GM19324 (cell line): ENCODE measurements around the gene NDFIP2.

Source experiments
- ATAC-seq: cut with Tn5 transposase; IDR thresholded peaks from one replicate; pipeline ENCODE4 v1.9.1; 2021; ENCODE audit warnings: mild to moderate bottlenecking, moderate library complexity; ENCODE audit not compliant: unreplicated experiment, low FRiP score

Gene NDFIP2

GRCh38 chr13:79492313-79492798 is 11.4 kb downstream of the NDFIP2 start:
- ATAC-seq: no peak

DNA sequence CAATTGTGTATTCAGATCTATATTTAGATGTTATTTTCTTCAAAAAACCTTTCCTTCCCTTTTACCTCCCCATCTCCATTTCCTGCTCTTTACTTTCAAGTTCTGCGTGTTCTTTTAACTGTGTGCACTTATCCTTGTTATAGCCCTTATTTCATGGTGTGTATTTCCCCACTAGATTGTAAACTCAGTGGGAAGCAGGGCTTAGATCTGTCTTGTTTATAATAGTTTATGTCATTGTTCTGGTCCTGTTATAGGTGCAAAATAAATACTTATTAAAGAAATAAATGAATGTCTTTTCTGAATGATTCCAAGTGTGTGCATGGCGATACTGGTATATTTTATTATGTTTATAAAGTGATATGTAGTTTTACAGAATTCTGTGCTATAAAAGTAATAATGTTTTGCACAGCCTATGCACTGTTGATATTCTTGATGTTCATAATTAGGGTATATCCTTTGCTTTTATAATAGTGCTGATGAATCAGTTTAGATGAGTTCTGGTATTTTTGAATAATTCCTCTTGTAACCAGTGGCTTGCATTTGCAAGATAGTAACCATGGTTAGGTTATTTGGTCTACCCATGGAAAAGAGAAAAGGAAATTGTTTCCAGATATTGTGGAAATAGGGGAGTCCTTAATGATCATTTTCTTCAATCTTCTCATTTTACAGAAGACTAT is 12.1 kb downstream of the NDFIP2 start:
- no peak for ATAC-seq

DNA sequence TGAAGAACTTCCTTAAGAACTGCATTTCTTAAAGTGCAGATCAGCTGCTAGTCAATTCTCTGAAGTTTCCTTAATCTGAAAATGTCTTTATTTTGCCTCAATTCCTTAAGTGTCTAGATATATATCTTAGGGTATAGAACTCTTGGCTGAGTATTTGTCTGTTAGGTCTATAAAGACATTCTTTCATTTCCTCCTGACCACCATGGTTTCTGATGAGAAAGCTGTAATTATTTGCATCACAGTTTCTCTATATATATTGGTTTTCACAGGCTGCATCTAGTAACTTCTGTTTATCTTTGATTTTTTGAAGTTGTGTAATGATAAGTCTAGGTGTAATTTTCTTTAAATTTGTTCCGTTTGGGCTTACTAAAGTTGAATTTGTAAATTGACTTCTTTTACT is 15.2 kb downstream of the NDFIP2 start:
- peak; percentile 77 for ATAC-seq

DNA sequence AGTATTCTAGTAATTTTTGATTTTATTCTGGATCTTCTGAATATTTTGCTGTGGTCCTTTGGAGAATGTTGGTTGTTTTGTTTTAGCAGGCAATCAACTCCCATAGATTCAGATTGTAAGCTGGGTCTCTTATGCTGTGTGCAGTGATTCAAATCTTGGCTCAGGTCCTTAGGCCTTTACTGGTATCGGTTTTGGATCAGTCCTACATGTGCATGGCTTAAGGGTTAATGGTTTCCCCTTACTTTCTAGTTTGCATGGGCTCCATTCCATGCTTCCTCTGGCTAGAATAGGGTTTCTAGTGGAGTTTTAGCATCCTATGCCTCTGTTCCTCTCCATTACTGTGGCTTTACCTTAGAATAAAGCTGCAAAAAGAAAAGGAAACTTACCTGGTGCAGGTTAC is 16.1 kb downstream of the NDFIP2 start:
- ATAC-seq: no peak

GRCh38 chr13:79497852-79498251 is 16.9 kb downstream of the NDFIP2 start:
- no peak for ATAC-seq

- ATAC-seq: no peak
Observed at GRCh38 chr13:79500829-79501228, 19.9 kb downstream of the NDFIP2 start.

DNA sequence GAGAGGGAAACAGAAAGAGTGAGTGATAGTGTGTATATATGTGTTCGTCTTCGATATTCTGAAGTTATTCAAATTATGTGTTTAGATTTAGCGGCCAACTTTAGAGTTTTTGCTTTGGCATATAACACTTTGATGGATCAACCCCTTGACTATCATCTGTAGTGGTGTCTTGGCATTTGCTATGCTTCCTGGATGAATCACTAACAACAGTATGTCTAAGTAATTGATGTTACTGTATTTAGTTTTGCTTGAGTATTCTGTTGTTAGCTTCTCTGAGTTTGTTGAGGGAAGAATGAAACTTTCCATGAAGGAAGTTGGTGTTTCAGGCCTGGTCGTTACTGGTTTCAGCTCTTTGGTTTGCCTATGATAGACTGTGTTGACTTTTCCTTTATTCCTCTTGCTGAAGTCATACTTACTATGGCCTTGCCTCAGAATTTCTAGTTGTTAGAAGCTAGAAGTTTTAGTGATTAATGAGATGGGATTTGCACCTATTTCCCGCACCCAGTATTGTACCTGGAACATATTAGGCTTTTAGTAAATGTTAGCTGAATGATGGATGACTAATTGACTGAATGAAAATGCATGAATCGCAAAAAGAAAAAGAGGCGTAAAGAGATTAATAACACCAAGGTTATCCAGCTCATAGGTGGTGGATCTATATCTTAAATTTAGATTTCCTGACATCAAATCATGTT is 20.7 kb downstream of the NDFIP2 start:
- no peak for ATAC-seq

- ATAC-seq: no peak
Observed at GRCh38 chr13:79502859-79503468, 22.0 kb downstream of the NDFIP2 start.

- no peak for ATAC-seq
Observed at GRCh38 chr13:79503473-79504017, 22.6 kb downstream of the NDFIP2 start.

DNA sequence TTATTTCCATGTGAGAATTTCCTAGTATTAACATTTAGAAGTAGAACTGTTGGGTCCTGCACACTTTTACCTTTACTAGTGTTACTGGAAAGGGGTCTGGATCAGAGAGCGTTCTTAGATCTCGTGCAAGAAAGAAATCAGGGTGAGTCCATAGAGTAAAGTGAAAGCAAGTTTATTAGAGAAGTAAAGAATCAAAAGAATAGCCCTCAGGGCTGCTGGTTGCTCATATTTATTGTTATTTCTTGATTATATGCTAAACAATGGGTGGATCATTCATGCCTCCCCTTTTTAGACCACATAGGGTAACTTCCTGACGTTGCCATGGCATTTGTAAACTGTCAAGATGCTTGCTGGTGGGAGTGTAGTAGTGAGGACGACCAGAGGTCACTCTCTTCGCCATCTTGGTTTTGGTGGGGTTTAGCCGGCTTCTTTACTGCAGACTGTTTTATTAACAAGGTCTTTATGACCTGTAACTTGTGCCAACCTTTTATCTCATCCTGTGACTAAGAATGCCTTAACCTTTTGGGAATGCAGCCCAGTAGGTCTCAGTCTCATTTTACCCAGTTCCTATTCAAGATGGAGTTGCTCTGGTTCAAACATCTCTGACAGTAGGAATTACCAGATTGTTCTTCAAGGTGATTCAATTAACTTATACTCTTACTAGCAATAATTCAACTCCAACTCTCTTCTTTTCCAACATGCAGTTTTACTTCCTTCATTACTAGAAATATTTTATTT is 27.4 kb downstream of the NDFIP2 start:
- ATAC-seq: no peak

- ATAC-seq: no peak
Observed at GRCh38 chr13:79511611-79512010, 30.7 kb downstream of the NDFIP2 start.

DNA sequence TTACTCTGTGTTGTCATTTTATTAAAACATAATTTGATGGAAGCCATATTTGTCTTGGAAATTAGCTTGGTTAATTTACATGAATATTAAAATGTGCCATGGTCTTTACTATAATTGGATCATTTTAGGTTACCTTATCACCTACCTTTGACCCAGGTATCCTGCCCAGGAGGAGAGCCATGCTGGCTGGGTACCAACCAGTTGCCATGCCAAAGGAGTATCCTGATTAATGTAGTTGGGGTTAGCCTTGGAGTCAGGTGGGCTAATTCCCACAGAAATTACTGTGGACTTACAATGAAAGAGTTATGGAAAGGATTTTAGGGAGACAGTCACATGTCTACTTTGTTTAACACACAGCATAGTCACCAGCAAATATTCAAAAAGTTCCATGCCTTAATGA is 32.0 kb downstream of the NDFIP2 start:
- no peak for ATAC-seq

- no peak for ATAC-seq
Observed at GRCh38 chr13:79516595-79516994, 35.6 kb downstream of the NDFIP2 start.

DNA sequence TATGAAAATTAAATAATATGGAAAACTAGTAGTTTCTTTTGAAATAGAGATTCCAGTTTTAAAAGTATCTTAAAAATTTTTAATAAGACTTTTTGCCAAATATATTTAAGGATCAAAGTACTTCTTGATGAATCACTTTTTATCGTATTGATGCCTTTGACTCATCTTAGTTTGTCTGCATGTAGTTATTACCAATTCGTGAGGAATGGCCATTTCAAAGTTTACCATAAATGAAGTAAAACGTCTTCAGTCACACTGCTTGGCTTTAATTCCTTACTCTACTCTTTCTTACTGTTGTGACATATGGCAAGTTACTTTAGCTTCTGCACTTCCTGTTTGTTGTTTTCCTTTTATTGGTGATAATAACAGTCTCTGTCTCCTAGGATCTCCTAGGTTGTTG is 38.3 kb downstream of the NDFIP2 start:
- ATAC-seq: no peak

- peak; percentile 77 for ATAC-seq
Observed at GRCh38 chr13:79522583-79522982, 41.6 kb downstream of the NDFIP2 start.

DNA sequence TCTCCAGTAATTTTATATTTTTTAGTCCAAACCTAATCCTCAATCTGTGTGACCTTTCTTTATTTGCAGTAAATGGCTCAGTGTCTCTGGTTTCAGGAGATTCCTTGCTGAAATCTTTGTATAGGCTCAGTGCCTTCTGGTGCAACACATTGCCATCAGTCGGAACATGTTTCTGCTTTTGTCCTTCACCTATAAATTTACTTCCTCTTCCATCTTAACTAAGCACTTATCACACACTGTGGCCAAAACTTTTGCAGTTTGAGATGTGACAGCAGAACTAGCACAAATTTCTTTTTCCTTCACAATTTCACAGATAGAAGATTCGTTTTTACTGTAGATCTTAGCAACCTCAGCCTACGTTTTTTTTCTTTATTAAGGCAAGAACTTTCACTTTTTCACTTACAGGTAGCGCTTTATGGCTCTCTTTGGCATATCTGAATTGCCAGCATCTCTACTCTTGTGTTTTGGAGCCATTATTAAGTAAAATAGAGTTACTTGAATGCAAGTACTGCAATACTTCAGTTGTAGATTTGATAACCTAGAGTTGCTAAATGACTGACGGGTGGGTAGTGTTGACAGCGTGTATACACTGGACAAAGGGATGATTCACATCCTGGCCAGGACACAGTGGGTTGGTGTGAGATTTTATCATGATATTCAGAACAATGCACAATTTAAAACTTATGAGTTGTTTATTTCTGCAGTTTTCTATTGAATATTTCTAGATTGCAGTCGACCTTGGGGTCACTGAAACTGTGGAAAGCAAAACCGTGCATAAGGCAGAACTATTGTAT is 44.3 kb downstream of the NDFIP2 start:
- no peak for ATAC-seq

- no peak for ATAC-seq
Observed at GRCh38 chr13:79527698-79528097, 46.7 kb downstream of the NDFIP2 start.

DNA sequence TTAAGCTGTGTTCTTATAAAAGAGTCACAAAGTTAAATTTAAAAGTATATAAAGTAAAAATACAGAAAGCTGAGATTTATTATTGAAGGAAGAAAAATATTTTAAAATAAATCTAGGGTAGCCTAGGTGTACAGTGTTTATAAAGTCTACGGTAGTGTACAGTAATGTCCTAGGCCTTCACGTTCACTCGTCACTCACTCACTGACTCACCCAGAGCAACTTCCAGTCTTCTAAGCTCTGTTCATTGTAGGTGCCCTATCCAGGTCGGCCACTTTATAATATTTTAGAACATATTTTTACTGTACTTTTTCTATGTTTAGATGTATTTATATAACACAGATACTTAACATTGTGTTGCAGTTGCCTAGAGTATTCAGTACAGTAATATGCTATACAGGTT is 47.4 kb downstream of the NDFIP2 start:
- ATAC-seq: no peak

- ATAC-seq: no peak
Observed at GRCh38 chr13:79528759-79529191, 47.8 kb downstream of the NDFIP2 start.

DNA sequence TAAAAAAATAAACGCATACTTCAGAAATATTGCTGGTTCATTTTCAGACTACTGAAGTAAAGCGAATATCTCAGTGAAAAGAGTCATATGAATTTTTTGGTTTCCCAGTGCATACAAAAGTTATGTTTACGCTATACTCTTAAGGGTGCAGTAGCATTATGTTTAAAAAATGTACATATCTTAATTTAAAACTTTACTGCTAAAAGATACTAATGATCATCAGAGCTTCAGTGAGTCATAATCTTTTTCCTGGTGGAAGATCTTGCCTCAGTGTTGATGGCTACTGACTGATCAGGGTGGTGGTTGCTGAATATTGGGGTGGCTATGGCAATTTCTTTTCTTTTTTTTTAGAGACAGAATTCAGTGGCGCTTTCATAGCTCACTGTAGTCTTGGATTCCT is 48.9 kb downstream of the NDFIP2 start:
- no peak for ATAC-seq
